Measurements from ENCODE around the gene ORAI2. TPM values are rescaled to one million over a fixed set of nuclear protein-coding genes. Genes with fewer than 3 reads are reported as not detected.

The ORAI2 gene
- total RNA-seq, 2 donors from 2014 or later: 33.4 to 37.6 TPM

DNA sequence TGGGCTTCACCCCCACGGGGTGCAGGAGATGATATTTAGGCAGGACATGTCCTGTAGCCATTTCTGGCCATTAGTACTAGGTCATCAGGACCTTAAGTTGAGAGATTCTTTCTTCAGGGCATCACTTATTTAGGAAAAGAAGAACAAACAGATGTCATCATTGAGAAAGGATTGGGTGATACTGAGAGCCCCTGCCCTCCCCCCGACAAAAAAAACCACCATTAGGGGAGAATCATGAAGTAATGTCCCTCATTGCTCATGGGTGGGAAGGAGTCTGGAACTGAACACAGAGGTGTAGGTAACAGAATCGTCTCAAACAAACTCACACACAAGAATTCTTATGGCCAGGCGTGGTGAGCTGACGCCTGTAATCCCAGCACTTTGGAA, 6.4 kb upstream of the ORAI2 start:
- TF ChIP-seq, protein P1, sequence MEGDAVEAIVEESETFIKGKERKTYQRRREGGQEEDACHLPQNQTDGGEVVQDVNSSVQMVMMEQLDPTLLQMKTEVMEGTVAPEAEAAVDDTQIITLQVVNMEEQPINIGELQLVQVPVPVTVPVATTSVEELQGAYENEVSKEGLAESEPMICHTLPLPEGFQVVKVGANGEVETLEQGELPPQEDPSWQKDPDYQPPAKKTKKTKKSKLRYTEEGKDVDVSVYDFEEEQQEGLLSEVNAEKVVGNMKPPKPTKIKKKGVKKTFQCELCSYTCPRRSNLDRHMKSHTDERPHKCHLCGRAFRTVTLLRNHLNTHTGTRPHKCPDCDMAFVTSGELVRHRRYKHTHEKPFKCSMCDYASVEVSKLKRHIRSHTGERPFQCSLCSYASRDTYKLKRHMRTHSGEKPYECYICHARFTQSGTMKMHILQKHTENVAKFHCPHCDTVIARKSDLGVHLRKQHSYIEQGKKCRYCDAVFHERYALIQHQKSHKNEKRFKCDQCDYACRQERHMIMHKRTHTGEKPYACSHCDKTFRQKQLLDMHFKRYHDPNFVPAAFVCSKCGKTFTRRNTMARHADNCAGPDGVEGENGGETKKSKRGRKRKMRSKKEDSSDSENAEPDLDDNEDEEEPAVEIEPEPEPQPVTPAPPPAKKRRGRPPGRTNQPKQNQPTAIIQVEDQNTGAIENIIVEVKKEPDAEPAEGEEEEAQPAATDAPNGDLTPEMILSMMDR (IDR thresholded peaks at IDR 0.05): no peak
- Histone ChIP-seq H3K36me3 (peaks cover 11% of the 10 kb centered on the region), H3K4me3 (no peak overlapping the region), H3K27me3 (replicated peaks; ENCODE audit: insufficient read depth) (no peaks in the 10 kb centered on the region), H3K9me3 (no peaks in the 10 kb centered on the region), H3K4me1 (ENCODE audit: control insufficient read depth in 1 of 2, low read depth in 2 of 2) (no peaks in the 10 kb centered on the region), H3K27ac (peak overlapping the region in 1 of 2 donors; percentile 1)
- DNase-seq (ENCODE audit: low spot score) (no peak), ATAC-seq (ENCODE audit: insufficient number of reproducible peaks, low FRiP score, low read depth) (no peak)

DNA sequence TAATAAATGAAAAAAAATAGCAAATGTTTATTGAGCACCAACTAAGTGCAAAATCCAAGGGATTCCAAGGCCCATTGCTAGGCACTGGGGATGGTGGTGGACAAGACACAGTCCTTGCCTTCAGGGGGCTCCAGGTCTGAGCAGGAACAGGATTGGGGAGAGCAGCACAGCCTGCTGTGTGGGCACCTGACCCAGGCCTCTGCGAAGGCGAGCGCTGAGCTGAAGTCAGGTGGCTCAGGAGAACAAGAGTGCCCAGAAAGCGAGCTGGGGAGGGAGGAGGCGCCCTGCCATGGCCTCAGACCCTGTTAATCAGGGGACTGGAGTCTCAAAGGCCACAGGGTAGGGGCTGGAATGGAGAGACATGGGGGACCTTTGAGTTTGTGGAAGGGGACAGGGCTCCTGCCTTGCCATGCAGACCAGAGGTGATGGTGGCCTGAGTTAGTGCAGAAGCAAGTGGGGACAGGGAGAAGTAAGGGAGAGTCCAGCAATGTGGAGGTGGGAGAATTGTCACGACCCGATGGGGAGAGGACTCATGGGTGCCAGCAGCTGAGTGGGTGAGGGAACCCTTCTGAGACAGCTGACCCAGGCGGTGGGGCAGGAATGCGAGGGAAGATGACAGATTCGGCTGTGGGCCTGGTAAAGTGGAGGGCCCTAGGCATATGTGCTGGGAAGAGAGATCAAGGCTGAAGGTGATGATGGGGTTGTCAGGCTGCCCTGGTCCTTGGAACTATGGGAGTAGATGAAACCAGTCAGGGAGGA, 4.1 kb upstream of the ORAI2 start:
- Histone ChIP-seq H3K4me1 (ENCODE audit: control insufficient read depth in 1 of 2, low read depth in 2 of 2) (peaks cover 0 to 14% of the 10 kb centered on the region in 2 donors), H3K9me3 (no peaks in the 10 kb centered on the region), H3K36me3 (peaks cover 11% of the 10 kb centered on the region), H3K4me3 (no peak overlapping the region), H3K27ac (no peak overlapping the region), H3K27me3 (replicated peaks; ENCODE audit: insufficient read depth) (no peaks in the 10 kb centered on the region)
- TF ChIP-seq, protein P1 (IDR thresholded peaks at IDR 0.05): no peak
- no peak for DNase-seq (ENCODE audit: low spot score)
- no peak for ATAC-seq (ENCODE audit: insufficient number of reproducible peaks, low FRiP score, low read depth)

DNA sequence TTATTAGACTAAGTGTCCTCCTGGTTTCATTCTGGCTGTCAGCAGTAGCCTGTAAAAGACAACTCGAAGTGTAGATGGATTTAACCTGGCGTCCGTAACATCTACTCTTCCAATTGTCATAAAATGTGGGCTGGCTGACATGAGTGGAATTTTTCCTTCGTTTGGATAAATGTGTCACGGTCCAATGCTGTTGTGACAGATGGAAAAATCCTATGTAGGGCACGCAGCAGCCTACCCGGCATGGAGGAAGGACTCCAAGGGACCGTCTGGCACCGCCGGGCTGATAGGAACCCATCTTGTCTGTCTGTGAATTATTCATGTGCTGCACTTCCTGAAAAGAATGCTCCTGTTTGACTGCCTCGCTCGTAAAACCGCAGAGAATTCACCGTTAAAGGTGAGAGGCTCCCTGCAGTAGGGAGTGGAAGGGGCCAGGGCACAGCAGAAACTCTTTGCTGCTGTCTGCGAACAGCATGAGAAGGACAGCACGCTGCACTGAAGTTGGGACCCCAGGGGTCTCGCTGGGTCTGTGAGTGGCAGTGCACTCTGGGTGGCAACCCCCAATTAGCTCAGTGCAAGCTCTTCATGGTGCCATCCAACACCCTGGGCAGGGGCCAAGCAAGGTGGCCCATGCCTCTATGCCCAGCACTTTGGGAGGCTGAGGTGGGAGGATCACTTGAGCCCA, 1.6 kb upstream of the ORAI2 start:
- no peak for ATAC-seq (ENCODE audit: insufficient number of reproducible peaks, low FRiP score, low read depth)
- TF ChIP-seq, protein P1 (IDR thresholded peaks at IDR 0.05): no peak
- Histone ChIP-seq H3K36me3 (peaks cover 4% of the 10 kb centered on the region), H3K27ac (peak overlapping the region in 1 of 2 donors; percentile 27), H3K4me3 (no peak overlapping the region), H3K4me1 (ENCODE audit: control insufficient read depth in 1 of 2, low read depth in 2 of 2) (peaks cover 0 to 18% of the 10 kb centered on the region in 2 donors), H3K9me3 (no peaks in the 10 kb centered on the region), H3K27me3 (replicated peaks; ENCODE audit: insufficient read depth) (no peaks in the 10 kb centered on the region)
- DNase-seq (ENCODE audit: low spot score): no peak

DNA sequence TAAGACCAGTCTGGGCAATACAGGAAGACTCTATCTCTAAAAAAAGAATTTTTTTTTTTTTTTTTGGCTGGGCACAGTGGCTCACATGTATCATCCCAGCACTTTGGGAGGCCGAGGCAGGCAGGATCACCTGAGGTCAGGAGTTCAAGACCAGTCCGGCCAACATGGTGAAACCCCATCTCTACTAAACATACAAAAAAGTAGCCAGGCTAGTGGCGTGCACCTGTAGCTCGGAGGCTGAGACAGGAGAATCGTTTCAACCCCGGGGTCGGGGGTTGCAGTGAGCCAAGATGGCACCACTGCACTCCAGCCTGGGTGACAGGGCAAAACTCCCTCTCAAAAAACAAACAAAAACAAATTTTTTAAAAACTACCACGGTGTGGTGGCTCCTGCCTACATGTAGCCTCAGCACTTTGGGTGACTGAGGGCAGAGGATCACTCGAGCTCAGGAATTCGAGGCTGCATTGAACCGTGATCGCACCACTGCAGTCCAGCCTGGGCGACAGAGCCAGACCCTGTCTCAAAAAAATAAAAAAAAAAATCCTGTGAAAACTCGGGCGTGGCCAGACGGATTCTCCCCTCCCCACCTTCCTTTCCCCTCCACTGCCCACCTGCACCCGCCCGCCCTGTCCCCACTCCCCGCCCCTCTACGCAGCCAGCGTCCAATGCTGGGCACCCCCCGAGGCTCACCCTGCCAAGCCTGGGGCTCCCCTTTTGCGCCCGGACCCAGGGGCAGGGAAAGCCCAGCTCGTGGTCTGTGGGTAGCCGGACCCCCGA, 745 bp upstream of the ORAI2 start:
- Histone ChIP-seq H3K36me3 (no peaks in the 10 kb centered on the region), H3K4me1 (ENCODE audit: control insufficient read depth in 1 of 2, low read depth in 2 of 2) (peaks cover 0 to 18% of the 10 kb centered on the region in 2 donors), H3K27ac (peak overlapping the region in 1 of 2 donors; percentile 55), H3K4me3 (peak overlapping the region; percentile 92), H3K9me3 (no peaks in the 10 kb centered on the region), H3K27me3 (replicated peaks; ENCODE audit: insufficient read depth) (no peaks in the 10 kb centered on the region)
- DNase-seq (ENCODE audit: low spot score): no peak
- ATAC-seq (ENCODE audit: insufficient number of reproducible peaks, low FRiP score, low read depth): peak; percentile 15
- TF ChIP-seq, protein P1 (IDR thresholded peaks at IDR 0.05): no peak

DNA sequence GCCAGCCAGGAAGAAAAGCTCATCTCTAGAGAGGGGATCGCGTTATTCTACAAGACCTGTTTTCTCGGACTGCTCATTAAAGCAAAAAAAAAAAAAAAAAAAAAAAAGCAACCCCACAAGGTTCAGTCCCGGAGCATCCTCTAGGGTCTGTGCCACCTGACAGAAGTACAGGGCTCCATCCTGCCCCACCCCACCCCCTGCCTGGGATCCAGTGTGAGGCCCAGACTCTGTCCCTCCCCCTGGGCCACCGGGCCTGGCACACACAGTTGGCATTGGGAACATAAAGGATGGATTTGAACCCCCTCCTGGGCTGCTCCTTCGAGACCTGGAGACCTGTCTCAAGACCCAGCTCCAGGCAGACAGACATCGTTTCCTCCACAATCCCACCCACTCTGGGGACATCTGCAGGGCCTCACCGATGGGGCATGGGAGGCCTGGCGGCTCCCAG, 688 bp downstream of the ORAI2 start:
- Histone ChIP-seq H3K9me3 (no peaks in the 10 kb centered on the region), H3K27me3 (replicated peaks; ENCODE audit: insufficient read depth) (no peaks in the 10 kb centered on the region), H3K4me3 (peak overlapping the region; percentile 92), H3K27ac (peak overlapping the region in 1 of 2 donors; percentile 47), H3K4me1 (ENCODE audit: control insufficient read depth in 1 of 2, low read depth in 2 of 2) (peaks cover 0 to 18% of the 10 kb centered on the region in 2 donors), H3K36me3 (peaks cover 3% of the 10 kb centered on the region)
- DNase-seq (ENCODE audit: low spot score) (no peak), ATAC-seq (ENCODE audit: insufficient number of reproducible peaks, low FRiP score, low read depth) (no peak)
- TF ChIP-seq, protein P1 (IDR thresholded peaks at IDR 0.05): no peak
